ENCODE data around the gene NAT9. TPM values are rescaled to one million over a fixed set of nuclear protein-coding genes. Genes with fewer than 3 reads are reported as not detected.

The NAT9 gene
- total and polyA plus RNA-seq, 2 experiments from 2014 or later, result 37.3 to 37.5 TPM

GRCh38 chr17:74737299-74738050 lies 38.7 kb downstream of the NAT9 start:
- Histone ChIP-seq H3K36me3 (ENCODE audit: insufficient read depth) (no peaks in the 10 kb centered on the region), H3F3A (replicated peaks; ENCODE audit: low read depth) (peaks cover 15% of the 10 kb centered on the region; the same call in 1 of the 2 replicates), H3K4me2 (peak overlapping the region; percentile 90), H3K27me3 (ENCODE audit: insufficient read depth) (peaks cover 11% of the 10 kb centered on the region; the same call in 1 of the 2 replicates), H3K9me2 (ENCODE audit: insufficient read depth) (no peaks in the 10 kb centered on the region), H3K4me1 (ENCODE audit: insufficient read depth) (peaks cover 21% of the 10 kb centered on the region), H2AFZ (peak overlapping the region; percentile 96), H3K27ac (ENCODE audit: low read depth) (peak overlapping the region; percentile 72; the same call in 1 of the 2 replicates), H3K4me3 (peak overlapping the region; percentile 84), H3K79me2 (replicated peaks; ENCODE audit: insufficient read depth) (no peaks in the 10 kb centered on the region), H4K20me1 (replicated peaks; ENCODE audit: insufficient read depth) (no peaks in the 10 kb centered on the region)
- TF ChIP-seq CTCF (conservative IDR thresholded peaks at IDR 0.05; ENCODE audit: low read depth in 2 of 2) (peak; percentile 60 to 73), ZNF114 (CRISPR knock-in tag; IDR thresholded peaks at IDR 0.05) (no peak), EZH2 (IDR thresholded peaks at IDR 0.05; ENCODE audit: low read depth, unreplicated experiment) (no peak), ETS1 (IDR thresholded peaks at IDR 0.05) (no peak), POLR2AphosphoS5 (IDR thresholded peaks at IDR 0.05; ENCODE audit: low read depth) (no peak)
- Mint-ChIP-seq H3K27ac (no peak overlapping the region), H3K4me1 (peaks cover 30% of the 10 kb centered on the region), H3K4me3 (peak overlapping the region; percentile 83), H3K36me3 (ENCODE audit: low read depth) (no peaks in the 10 kb centered on the region), H3K27me3 (ENCODE audit: insufficient read depth, low read depth, poor library complexity) (peaks cover 24% of the 10 kb centered on the region), H3K9me3 (no peaks in the 10 kb centered on the region)
- DNase-seq (ENCODE audit: low spot score) (peak; percentile 92), ATAC-seq (peak; percentile 66)

- Mint-ChIP-seq H3K27ac (no peak within 1 kb of the TSS), H3K4me1 (peaks cover 25% of the 10 kb centered on the region), H3K27me3 (ENCODE audit: insufficient read depth, low read depth, poor library complexity) (peaks cover 24% of the 10 kb centered on the region), H3K4me3 (peak within 1 kb of the TSS; percentile 83), H3K9me3 (no peaks in the 10 kb centered on the region), H3K36me3 (ENCODE audit: low read depth) (no peaks in the 10 kb centered on the region)
- TF ChIP-seq ETS1 (IDR thresholded peaks at IDR 0.05) (no peak), ZNF331 (CRISPR knock-in tag; IDR thresholded peaks at IDR 0.05; ENCODE audit: low read depth) (no peak), CTCF (conservative IDR thresholded peaks at IDR 0.05; ENCODE audit: low read depth in 2 of 2) (peak; percentile 44 to 71), POLR2AphosphoS5 (IDR thresholded peaks at IDR 0.05; ENCODE audit: low read depth) (peak; percentile 64; the same call in 1 of the 2 replicates)
- DNase-seq (ENCODE audit: low spot score) (peak; percentile 84), ATAC-seq (peak; percentile 66)
- Histone ChIP-seq H3K27ac (ENCODE audit: low read depth) (peak within 1 kb of the TSS; percentile 72; the same call in 1 of the 2 replicates), H3K79me2 (replicated peaks; ENCODE audit: insufficient read depth) (no peaks in the 10 kb centered on the region), H3K27me3 (ENCODE audit: insufficient read depth) (peaks cover 11% of the 10 kb centered on the region; the same call in 1 of the 2 replicates), H3K36me3 (ENCODE audit: insufficient read depth) (no peaks in the 10 kb centered on the region), H2AFZ (peak within 1 kb of the TSS; percentile 96), H3K9me2 (ENCODE audit: insufficient read depth) (no peaks in the 10 kb centered on the region), H3K4me2 (peak within 1 kb of the TSS; percentile 90), H3K4me3 (peak within 1 kb of the TSS; percentile 84), H3K4me1 (ENCODE audit: insufficient read depth) (peaks cover 15% of the 10 kb centered on the region), H3F3A (replicated peaks; ENCODE audit: low read depth) (peaks cover 15% of the 10 kb centered on the region; the same call in 1 of the 2 replicates), H4K20me1 (replicated peaks; ENCODE audit: insufficient read depth) (no peaks in the 10 kb centered on the region)
Observed at GRCh38 chr17:74736513-74737298, 39.4 kb downstream of the NAT9 start, which contains the start of gene RAB37. RAB37 (plus strand) TSS chr17:74737256; CDS start chr17:74737273, 17 bp downstream.
